H4 (cell line): ENCODE measurements around the gene MVK. TPM values are rescaled to one million over a fixed set of nuclear protein-coding genes. Genes with fewer than 3 reads are reported as not detected.

ENCODE experiments used
- DNase-seq: peaks from one replicate; pipeline ENCODE4 v3.0.0-alpha.2; 2015; ENCODE audit warnings: low spot score
- total RNA-seq: library from RNA; depleted of rRNA; stranded (reverse); fragments of >200 nt; shearing (Covaris generic); gene quantifications from 2 replicates; pipeline ENCODE4 v1.2.3, GENCODE V29; 2014

MVK gene
- total RNA-seq, 1 experiment from 2014 or later, result 24.1 TPM

DNA sequence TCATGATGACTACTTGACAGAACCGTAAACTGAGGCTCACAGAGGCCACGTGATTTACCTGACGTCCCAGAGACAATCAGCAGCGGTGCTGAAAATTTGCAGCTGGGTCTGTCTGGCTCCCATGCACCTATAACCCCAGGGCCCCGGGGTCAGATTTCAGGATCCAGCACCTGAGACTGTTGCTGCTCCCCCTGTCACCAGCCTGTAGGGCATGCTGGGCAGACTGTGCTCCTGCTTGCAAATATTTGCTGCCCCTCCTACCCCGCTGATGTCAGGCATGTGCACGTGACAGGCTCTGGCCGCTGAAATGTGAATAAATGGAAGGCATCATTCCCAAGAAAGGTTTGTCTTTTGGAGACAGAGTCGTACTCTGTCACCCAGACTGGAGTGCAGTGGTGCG is 6.3 kb upstream of the MVK start:
- DNase-seq, result no peak

DNA sequence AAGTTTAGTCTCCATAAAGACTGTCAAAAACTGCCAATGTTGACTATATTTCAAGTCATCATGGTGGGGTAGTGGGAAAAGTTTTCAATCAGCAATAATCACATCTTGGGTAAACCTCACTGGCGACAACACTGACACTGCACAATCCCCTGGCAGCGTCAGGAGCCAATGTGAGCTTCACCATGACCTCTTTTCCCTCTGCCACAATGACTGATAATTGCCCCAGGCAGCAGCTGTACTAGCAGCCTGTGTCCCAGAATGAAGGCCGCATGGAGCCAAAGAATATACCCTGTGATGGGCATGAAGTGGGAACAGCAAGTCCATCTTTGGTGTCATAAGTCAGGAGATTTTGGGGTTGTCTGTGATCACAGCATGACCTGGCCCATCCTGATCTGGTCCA is 5.6 kb upstream of the MVK start:
- DNase-seq, result no peak

DNA sequence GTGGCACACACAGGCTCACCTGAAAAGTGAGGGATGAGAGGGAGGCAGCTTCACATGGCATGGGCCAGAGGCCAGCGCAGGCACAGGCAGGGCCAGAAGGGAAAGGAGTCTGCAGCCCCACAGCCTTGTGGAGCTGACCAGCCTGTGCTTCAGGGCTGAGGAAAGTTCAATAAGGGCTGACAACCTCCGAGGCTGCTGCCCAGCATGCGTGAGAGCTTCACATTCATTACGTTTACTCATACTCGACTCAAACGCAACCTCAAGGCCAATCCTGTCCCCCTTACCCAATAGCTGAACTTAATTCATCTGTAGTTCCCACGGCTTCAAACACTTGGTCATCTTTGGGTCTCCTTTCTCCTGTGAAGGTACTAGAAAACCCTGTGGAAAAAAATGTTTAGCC is 5.1 kb upstream of the MVK start:
- DNase-seq, result no peak

DNA sequence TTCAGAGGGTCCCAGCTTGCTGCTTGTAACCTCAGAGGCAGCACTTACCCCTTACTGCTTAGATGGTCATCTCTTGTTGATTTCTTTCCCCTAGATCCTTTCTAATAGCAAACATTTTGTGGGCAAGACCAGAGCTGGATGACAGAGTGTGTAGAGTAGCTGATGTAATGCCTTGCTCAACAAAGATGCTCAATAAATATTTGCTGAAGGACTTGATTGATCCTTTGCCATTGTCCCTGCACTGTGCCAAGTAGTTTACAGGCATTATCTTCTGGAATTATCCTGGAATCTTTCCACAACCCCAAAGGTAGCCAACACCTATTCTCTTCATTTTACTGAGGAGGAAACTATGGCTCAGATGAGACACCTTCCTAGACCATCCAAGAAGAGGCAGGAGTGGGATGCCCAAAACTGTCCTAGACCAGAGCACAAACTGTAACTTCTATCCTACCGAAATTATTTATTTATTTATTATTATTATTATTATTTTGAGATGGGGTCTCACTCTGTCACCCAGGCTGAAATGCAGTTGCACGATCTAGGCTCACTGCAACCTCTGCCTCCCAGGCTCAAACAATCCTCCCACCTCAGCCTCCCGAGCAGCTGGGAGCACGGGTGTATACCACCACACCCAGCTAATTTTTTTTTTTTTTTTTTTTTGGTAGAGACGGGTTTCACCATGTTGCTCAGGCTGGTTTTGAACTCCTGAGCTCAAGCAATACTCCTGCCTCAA is 1.7 kb upstream of the MVK start:
- DNase-seq, result no peak

DNA sequence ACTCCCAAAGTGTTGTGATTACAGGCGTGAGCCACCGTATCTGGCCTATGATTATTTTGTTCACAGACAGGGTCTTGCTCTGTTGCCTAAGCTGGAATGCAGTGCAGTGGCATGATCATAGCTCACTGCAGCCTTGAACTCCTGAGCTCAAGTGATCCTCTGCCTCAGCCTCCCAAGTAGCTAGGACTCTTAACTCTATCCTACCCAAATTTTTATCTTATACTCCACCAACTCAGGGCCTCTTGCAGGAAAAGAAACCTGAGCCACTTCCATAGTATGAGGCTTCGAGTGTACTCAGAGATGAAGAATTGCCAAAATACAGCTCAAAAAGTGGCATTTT is 1.1 kb upstream of the MVK start:
- no peak for DNase-seq

DNA sequence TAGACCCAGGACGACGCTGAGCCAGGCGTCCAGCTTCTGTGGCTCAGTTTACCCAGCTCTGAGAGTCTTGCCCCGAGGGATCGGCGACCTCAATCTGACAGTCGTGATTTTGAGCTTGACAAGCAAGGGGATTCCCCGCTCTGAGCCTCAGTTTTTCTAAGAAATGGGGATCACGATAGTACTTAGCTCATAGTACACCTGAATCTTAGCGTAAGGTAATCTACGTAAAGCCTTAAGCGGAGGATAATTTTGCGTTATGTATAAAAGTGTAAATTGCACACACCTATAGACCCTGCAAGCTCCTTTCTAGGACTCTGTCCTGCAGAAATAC is 285 bp downstream of the MVK start:
- no peak for DNase-seq

DNA sequence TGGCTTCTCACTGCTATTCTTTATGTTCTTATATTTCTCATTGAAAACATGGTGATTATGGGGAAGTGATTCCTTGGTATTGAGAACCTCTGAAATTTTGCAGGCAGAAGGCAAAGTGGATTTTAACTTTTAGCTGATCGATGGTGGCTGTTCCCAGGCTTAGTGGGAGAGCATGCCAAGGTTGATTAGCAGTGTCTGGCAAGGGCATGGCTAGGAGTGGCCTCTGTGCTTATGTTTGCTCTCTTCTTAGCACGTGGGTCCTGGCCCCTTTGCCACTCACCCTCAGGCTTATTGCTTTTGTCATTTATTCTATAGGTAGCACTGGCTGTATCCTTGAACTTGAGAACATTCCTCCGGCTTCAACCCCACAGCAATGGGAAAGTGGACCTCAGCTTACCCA is 2.1 kb downstream of the MVK start:
- no peak for DNase-seq

DNA sequence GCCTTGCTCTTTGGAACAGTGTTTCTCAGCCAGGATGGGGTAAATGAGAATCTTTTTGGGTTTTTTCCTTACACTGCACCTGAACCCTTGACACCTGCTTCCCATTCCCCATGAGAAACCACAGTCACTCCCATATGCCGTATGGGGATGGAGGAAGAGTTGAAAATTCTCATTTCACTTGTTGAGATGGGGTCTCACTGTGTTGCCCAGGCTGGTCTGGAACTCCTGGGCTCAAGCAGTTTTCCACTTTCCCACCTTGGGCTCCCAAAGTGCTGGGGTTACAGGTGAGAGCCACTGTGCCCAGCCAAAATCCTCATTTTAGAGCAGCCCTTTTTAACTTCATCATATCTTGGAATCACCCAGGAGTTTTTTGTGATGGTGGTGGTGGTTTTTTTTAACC is 3.7 kb downstream of the MVK start:
- DNase-seq, result no peak

DNA sequence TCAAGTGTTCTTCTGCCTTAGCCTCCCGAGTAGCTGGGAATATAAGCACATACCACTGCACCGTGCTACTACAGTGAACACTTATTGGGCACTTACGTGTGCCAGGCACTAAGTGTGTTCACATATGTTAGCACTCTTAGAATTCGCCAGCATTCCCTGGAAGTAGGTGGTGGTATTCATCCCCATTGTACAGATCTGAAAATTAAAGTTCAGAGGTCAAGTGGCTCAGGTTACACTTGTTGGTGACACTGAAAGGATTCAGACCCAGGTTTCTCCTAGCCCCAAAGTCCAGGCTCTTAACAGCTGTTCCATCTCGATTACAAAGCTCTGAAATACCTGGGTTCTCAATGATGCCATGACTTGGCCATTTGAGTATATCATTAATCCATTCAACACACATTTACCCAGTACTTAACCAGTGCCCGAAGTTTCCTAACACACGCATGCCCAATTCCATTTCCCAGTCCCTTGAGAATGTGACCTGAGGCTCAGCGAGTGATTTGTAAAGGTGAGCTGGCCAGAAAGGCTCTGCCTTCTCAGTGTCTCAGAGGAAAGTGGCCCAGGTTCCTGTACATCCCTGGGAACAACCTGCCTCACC is 4.8 kb downstream of the MVK start:
- DNase-seq, result no peak

DNA sequence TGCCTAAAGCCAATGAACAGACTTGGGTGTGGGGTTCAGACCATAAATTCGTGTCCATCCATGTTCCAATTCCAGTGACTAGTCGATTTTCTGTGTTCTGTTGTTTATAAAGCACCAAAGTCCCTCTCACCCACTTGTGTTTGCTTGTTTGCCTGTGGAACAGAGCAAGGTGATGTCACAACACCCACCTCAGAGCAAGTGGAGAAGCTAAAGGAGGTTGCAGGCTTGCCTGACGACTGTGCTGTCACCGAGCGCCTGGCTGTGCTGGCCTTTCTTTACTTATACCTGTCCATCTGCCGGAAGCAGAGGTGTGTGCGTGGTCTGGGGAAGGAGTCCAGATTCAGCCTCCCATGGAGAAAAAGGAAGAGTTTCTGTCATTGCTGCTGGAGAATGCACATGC is 6.0 kb downstream of the MVK start:
- no peak for DNase-seq

DNA sequence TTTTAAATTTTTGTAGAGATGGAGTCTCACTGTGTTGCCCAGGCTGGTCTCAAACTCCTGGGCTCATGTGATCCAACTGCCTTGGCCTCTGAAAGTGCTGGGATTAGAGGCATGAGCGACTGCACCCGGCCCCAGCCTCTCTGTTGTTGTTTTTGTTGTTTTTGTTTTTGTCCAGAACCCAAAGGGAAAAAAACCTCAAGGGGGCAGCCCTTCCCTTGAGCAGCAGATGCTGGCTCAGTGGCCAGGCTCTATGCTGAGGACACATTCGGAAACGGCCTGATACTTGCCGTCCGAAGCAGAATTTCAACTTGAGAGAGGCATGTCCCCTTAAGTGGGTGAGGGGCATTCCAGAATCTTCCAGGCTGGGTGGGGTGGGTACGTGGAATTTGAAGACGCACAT is 6.7 kb downstream of the MVK start:
- DNase-seq, result no peak

DNA sequence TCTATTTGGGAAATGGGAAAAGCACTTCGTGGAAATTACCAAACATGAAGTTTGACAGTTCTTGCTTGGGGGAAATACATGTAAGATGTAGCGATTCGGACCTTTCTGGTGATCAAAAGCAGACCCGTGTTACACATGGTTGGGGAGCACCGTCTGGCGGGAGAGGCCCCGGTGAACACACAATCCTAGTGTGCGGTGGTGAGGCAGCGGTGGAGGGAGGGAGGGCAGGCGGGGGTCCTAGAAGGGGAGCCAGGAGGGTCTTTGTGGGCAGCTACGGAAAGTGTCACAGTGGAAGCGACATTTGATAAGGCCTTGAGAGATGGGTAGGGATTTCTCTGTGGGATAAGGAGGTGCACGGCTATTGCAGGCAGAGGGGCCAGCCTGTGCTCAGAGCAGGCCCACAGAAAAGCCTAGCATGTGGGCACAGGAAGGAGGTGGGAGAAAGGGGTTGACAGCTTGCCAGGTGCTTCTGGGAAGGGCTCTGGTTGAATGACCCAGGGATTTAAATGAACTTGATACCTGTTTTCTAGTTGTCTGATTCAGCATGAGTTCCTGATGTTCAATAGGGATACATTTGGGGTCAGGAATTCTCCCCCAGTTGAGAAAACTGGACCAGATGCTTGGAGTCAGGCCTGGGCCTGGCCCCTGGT is 7.2 kb downstream of the MVK start:
- DNase-seq, result no peak

DNA sequence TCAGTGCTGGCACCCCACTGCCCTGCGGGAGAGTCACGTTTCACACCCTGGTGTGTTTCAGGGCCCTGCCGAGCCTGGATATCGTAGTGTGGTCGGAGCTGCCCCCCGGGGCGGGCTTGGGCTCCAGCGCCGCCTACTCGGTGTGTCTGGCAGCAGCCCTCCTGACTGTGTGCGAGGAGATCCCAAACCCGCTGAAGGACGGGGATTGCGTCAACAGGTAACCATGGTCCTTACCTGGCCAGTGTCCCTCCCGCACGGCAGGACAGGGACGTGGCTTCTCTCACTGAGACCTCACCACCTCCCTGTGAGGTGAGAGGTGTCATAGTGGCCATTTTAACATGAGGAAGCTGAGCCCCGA is 7.7 kb downstream of the MVK start:
- no peak for DNase-seq

DNA sequence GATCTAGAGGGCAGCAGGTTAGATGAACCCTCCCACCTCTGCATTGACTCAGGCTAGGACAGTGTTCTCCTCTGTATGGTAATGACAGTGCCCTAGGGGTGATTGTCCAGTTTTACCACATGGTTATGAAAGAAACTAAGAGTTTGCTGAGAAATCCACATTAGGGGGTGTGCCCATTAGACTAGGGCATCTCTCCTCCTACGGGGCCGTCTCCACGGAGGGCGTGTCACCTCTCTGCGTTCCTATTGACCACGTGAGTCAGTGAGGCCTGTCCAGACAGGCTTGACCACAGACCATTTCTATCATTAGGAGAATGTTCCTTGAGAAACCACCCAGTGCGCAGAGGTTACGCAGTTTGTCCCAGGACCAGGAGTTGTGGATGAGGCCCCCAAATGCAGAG is 8.3 kb downstream of the MVK start:
- no peak for DNase-seq

DNA sequence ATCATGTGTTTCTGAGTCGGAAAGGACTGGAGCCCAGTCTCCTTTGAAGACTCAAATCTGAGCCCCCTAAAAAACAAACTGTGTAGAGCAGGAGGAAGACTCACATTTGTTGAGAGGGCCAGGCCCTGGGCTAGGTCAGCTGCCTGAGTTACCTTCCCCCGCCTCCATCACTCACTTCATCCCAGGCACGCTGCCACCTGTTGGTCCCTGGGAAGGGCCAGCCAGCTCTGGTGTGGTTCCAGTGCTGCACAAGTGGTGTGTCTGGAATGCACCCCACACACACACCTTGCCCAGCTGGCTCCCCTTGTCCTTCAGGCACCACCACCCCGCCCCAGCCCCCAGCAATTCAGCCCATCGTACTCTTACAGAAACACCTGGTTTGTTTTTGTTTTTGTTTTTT is 9.0 kb downstream of the MVK start:
- no peak for DNase-seq

DNA sequence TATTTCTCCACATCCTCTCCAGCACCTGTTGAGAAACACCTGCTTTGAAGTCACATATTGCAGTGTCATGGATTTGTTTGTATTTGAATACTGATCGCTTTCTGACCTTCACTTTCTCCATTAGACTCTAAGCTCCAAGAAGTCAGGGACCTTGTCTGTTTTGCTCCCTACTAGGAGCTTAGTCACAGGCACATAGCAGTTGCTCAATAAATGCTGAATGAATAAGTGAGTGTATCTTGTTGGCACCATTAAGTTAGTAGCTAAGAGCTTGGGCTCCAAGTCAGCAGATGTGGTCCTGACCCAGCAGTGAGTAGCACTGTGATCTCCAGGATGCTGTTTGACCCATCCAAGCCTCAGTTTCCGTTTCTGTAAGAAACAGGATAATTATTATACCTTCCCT is 10.1 kb downstream of the MVK start:
- DNase-seq, result no peak

DNA sequence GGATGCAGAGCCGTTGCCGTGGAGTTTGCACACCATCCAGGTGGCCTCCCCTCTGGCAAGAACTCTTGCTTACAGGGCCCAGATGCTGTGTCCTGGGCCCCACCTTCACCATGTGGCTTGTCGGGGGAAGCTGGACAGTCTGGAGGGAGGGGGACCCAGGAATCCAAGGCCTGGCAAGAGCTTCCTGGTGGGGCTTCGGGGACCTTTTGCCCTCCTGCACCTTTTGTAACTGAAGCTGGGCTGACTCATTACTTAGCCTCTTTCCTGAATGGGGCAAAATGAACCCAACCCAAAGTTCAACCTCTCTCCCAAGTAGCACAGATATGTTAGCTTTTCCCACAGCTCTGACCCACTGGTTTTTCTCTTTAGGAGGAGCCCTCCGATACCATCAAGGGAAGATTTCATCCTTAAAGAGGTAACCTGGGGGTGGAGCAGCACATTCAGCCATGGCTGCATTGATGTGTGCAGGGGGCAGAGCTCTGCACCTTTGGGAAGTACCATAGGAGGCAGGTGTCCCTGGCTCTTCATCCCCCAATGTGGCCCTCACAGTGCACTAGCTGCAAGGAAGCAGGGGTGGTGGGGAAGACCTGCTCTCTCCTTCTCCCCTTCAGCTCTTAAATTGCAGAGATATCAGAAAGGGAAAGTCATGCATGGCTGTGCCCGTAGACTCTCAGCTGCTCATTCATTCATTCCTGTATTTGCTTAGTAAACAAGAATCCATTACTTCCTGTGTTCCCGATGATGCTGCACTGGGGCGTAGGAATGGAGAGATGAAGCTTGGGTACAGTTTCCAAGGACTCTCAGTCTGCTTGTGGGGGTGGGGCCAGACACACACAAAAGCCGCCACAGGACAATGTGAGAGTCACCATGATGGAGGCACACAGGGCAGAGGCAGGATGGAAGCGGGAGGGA is 13.0 kb downstream of the MVK start:
- no peak for DNase-seq

DNA sequence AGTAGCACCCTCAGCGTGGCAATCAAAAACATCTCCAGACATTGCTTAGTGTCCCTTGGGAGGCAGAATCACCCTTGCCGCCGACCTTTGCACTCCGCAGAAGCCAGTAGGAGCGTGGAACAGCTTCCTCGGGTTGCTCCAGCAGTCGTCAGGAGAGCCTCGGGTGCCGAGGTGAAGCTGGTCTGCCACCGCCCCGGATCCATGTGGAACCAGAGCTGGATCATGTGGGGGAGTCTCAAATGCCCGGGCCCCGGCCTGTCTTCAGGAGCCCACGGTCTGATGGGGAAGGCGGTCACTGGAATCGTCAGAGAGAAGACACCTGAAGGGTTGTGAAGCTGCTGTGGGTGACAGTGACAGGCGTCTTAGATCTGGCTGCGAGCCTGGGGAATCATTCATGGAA is 14.3 kb downstream of the MVK start:
- DNase-seq, result no peak

DNA sequence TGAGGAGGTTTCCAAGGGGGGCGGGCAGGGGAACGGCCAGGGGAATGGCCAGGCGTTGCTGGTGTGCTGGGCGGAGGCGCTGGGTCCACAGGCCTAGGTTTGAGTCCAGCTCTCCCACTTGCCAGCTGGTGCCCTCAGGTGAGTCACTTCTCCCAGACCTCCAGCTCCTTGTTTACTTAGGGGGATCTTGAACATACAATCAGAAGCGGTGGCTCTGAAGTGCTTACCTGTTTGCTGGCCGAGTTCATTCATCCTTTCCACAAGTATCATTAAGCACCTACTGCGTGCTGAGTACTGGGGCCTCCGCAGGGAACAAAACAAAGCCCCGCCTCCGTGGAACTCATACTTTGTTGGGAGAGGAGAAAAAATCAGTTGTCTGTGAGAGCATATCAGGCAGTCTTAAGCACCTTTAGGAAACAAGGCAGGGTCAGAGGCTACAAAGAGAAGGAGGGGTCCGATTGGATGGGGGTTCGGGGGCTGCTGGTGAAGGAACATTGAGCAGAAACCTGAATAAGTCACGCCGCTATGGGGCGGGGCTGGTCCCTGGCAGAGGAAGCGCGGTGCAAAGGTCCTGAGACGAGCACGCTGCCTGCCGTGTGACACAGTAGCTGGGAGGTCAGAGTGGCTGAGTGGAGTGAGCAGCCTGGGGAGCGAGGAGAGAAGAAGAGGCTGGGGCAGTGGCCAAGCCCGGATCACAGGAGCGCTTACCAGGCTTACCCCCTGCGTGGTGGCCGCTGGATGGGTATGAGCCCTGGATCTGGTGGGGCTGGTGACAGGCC is 15.1 kb downstream of the MVK start:
- DNase-seq, result no peak

DNA sequence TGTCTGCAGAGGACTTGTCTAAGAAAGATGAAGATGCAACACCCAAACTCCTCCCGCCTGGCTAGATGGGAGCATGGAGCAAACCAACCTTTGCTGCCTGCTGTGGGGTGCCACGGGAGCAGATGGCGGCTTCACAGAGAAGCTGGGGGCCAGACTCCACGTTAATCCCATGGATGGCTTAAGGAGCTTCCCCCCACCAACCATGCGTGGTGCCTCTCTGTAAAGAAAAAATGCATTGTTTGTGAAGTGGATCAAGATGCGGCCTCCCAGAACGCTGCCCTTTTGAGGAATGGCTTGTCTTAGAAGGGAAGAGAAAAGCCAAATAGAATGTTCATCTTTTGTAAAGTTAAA is 15.6 kb downstream of the MVK start:
- no peak for DNase-seq

DNA sequence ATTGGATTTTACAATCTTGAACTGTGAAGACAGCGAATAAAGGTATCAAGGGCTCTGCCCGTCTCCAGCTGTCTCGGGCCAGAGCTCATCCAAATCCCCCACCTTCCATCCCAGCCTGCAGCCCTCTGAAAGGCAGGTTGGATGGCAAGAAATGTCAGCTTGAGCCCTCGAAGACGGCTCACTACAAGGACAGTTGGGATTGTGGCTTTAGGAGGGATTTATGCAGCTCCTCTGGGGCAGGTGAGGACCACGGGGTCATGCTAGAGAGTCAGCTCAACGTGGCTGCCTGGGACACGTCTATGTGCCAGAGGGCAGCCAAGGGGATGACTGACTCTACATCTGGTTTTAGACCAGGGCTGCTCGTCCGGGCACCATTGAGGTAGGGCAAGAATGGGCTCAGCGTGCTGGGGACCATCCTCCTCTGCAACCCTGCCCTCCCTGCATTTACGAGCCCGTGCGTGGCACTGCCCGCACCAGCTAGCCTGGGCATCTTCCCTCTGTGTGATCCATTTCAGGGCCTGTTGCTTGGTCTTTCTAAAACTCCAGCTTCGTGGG is 16.2 kb downstream of the MVK start:
- no peak for DNase-seq

DNA sequence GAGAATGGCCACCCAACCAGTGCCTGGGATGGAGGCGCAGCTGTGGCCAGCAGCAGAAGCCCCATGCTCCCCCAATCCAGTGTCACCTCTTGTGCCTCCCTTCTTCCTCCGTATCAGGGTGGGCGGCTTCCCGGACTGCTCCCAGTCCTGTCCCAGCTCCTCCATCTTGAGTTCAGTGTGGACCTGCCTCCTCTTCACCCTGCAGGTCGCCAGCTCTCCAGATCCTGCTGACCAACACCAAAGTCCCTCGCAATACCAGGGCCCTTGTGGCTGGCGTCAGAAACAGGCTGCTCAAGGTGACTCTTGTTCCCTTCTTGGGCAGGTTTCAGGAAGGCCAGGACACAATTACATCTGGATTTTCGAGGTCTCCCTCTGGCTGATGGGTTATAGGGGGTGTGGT is 17.0 kb downstream of the MVK start:
- DNase-seq, result no peak
